NCI-H2107 treated with DMSO at 0.1 percent for 48 hours (cell line): ENCODE data around the gene MTG1.
"Not testable (repeated sequence)": the region's sequence is repeated elsewhere in the genome, so short reads cannot be mapped to it uniquely, and the experiment has no call there.

Experiments used
- DNase-seq: peaks from one replicate; lab custom pipeline; 2025; ENCODE audit not compliant: unreplicated experiment; lab: John Stamatoyannopoulos, UW

MTG1 gene

DNA sequence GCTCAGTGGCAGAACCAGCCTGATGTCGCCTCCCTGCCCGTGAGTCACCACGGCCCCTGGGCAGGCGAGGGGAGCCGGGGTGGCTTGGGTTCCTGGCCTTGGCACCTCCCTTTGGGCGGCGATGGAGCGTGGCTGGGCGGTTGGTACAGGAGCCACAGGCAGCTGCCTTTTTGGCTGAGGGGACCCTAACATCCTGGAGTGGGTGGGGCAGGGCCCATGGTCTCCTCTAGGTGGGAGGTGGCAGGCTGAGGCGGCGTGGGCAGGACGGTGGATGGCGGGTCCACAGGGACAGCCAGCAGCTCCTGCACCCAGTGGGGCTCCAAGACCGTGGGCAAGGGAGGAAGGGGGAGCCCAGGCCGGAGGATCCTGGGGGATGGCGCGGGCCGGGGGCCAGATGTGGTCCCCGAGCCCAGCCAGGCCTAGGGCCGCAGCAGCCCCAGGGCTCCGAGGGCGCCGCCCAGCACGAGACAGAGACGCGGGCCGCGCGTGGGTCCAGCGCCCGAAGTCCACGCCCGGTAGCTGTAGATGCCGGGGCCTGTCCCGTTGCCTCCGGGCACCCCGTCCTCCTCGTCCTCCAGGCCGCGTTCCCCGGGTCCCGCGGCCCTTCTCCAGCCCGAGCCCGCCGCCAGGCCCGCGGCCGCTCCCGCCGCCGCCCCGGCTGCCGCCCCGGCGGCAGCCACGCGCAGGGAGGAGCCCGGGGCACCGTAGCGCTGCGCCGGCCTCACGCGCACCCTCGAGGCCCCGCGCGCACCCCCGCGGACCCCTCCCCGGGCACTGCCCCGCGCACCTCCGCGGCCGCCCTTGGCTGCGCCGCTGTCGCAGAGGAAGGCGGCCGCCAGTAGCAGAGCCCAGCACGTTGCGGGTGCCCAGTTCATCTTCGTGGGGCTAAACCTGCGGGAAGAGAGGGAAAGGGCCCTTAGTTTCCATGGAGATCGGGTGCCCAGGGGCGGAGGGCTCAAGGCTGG, 29.1 kb downstream of the MTG1 start:
- DNase-seq: no peak

DNA sequence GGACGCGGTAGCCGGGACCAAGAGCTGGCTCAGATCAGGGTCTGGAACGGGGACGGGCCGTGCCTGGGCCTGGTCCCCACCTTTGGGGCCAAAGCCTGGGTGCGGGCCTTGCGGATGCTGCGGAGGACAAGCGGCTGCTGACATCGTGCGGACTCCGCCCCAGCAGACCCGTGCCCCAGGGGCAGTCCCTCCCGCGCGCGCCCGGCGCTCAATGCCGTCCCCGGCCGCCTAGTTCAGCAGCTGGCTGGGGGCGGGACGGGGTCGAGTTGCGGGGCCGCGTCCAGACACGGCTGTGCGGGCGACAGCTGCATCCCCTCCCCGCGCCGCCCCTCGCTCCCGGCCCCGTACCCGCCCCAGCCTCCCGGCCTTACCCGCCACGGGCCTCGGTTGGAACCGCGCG, 30.1 kb downstream of the MTG1 start:
- not testable (repeated sequence) for DNase-seq

DNA sequence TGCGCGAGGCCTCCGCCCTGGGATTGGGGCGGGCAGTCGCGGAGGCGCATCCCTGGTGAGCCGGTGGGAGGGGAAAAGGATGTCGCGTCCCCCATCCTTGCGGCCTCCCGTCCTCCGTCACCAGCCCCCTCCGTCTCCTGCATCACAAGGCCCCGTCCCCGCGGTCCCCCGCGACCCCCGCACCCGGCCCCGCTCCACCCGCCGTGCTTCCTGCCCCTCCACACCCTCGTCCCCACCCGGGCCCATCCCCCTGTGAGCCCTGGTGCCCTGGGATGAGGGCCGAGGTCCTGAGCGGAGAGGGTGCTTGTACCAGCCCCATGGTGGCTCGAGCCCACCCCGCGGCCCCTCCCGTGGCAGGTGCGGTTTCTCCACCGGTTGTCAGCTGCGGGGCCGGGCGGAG, 30.6 kb downstream of the MTG1 start, which contains the start of gene SPRN:
Gene SPRN, minus strand, starts transcription at position 25 of the 400 bp plus-strand sequence. CDS start 944 bp downstream, outside the sequence.
- DNase-seq: not testable (repeated sequence)

DNA sequence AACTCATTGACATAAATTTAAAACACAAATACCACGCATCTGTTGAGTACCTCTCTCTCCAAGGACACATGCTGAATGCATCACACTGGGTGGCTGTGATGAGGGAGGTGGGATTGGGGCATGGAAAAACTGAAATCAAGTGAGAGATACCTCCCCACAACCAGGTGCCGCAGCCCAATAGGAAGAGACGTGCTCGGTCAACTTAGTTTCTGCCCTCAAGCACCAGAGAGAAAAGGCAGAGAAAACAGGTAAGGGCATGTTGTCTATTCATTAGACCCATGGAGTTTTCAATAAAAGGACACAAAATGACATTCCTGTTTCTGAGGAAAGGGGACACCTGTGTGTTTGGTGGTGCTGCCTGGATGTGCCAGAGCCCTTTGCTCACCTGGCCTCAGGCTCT, 35.6 kb downstream of the MTG1 start:
- DNase-seq: not testable (repeated sequence)

DNA sequence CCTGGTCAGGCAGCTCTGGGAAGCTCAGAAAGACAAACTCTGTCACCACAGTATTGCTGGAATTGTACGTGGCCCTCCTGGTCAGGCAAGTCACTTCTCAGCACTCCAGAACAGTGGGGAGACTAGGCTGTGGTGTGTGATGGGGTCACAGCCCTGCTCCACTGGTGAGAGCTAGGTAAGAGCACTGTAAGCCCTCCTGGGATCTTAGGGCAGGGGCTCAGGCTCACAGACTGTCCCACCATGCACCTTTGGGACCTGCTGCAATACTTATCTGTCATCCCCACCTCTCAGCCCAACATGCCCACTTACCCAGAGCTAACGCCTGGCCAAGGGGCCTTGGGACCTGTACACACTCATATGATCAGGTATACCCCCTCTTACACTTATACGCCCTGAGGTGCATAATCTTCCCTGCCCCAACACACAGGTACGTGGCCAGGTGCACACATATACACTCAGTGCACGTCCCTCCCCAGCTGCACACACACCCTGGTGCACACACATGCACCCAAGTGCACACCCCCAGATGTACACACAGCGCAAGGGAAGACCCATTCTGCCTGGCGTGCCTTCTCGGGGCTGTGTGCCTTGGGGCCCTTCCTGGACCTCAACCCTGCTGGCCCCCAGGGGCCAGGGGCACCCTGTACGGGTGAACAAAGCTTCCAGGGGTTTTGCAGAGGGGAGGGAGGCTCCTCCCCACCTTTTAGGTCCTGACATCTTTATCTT, 38.1 kb downstream of the MTG1 start:
- DNase-seq: not testable (repeated sequence)

DNA sequence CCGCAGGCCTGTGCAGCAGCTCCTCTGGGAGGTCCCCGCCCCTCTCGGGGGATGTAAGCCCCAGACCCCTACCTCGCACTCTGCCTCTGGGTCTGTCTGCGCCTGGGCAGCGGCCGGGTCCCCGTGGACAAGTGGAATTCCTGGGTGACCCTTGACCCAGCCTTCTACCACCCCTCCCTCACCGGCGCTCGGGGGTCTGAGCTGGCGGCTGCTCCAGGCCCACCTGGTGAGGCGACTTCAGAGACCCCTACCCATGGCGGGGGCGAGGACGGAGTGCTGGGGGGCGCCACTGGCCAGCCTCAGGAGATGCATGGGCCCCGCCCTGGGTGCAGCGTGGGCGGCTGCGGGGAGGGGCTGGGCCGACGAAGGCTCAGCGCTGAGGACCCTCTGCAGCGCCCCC, 38.8 kb downstream of the MTG1 start:
- DNase-seq: not testable (repeated sequence)

DNA sequence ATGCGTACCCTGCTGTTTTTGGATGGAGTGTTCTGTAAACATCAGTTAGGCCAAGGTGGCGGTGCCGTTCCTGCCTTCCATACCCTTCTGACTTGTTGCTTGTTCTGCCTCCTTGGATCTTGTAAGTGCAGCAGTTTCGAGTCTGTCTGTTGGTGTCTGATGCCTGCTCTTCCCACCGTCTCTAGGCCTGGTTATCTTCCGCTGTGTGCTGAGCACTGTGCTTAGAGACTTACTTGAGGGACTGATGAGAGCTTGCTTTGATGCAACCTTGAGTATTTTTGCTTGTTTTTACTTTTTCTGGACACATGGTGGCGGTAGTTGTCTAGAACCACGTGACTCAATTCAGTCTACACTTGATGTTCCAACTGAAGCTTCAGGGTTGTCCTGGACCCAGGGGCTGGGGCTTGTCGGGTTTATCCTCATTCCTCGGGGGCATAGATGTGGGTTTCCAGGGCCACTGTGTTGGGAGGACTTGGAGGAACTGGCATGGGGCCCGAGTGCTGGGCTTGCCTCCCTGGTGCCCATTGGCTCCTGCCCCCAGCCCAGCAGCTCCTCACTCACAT, 44.8 kb downstream of the MTG1 start:
- no peak for DNase-seq

DNA sequence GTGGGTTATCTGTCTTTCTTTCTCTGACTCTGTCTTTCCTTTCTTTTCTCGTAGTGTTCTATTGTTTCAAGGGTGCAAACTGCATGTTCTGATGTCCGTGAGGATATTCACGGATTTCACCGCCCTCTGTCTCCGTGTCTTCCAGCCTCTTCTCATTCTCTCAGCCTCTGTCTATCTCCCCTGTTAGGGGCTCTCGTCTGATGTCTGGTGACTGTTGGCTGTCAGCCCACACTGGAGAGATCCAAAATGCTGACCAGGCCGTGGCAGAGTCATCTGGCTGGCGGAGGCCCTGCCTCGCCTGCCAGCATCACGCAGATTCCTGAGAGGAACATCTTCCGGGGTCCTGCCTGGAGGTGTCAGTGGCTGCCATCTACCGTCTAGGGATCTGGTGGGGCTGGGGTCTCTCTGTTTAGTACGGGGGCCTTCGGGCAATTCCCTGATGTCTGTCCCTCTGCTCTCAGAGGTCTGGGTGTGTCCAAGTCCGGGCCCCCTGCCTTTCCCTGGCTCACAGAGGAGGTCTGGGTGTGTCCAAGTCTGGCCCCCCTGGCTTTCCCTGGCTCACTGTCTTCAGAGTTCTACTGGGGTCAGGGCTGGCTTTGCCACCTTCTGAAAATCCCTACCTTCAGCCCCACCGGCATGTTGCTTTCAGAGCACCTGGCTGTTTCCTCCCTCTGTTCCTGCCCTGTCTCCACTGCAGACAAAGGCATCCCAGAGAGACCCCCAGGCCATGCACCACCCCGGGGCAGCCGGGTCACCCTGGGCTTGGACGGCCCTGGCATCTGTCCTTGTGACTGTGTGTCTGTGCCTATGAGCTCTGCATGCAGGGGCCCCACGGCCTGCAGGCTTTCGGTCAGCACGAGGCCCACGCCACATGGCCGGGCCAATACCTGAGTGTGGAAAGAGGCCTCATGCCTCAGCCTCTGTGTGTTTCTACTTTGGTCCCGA, 45.8 kb downstream of the MTG1 start:
- DNase-seq: no peak

DNA sequence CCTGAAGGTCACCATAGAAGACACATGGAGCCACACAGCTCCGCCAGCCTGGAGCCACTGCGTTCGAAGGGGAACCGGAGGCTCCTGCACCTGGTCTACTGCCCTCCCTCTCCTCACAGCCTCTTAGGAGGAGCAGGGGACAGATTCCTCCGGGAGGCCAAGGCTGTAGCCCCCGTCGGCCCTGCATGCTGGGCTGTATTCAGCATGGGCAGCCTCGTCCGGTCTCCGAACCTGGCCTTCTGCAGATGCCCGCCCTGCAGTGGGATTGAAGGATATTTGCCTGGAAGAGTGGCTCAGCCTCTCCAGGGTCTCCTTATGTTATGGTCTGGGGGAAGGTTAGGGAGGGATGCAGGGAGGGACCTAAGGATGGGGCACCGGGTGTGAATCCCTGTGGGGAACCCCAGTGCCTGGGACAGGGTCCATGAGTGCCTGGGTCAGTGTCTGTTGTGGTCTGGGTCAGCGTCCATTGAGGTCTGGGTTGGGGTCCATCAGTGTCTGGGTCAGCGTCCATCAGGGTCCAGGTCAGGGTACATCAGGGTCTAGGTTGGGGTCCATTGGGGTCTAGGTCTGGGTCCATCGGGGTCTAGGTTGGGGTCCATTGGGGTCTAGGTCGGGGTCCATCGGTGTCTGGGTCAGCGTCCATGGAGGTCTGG, 46.8 kb downstream of the MTG1 start:
- no peak for DNase-seq

DNA sequence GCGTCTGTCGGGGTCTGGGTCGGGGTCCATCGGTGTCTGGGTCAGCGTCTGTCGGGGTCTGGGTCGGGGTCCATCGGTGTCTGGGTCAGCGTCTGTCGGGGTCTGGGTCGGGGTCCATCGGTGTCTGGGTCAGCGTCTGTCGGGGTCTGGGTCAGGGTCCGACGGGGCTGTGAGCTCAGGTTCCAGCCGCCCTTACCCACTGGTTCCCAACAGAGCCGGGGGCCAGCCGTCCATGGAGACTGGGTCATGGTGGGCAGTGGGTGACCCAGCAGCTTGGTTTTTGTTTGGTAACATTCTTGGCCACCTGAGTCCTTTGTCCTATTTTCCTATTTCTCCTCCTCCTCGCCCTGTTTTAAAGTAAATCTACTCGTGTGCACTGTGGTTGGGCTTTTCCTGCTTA, 47.4 kb downstream of the MTG1 start:
- DNase-seq: not testable (repeated sequence)

DNA sequence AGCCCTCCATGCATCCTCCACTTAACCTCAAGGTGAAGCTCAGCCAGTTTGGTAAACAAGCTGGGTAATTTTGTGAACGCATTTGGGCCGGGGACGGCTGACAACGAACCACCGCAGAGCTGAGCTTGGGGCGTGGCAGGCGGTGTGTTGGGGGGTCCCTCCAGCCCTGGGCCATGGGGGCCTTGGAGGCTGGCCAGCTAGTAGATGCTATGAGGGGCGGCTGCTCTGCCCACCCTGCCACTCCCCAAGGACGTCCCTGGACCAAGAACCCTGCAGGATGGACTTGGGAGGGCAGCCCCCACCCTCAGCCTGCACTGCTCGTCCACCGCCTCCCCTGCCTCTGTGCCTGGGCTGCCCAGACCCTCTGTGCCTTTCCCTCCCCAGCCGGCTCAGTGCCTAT, 47.8 kb downstream of the MTG1 start:
- no peak for DNase-seq

DNA sequence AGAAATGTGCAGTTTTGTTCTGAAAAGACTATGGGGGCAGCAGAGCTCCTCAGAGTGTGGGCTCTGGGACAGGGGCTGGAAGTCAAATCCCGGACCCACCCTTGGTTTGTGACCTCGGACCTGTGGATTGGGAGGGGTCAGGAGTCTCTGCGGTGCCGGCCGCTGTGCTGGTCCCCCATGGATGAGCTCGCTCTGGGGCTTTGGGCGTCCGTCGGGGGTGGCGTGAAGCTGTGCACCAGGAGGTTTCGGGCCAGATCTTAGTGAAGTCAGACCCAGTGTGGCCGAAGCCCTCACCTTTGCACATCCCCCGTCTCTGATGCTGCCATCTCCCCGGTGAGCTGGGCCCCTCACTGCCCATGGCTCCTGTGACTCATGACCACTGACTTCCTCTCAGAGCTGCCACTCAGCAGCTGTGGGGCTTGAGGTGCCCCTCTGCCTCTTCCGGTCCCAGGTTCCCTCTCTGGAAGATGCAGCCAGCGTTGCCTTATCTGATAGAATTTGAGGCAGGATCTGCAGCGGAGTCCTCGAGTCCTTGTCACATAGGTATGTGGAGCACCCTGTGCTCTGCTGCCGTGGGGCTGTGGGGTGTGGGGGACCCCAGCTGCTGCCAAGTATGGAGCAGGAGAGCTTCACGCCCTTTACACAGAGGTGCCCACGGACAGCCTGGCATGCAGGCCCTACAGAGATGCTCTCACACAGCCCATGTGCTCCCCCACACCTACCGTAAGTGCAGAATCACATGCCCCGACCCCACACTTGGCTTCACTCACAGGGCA, 48.4 kb downstream of the MTG1 start:
- no peak for DNase-seq

DNA sequence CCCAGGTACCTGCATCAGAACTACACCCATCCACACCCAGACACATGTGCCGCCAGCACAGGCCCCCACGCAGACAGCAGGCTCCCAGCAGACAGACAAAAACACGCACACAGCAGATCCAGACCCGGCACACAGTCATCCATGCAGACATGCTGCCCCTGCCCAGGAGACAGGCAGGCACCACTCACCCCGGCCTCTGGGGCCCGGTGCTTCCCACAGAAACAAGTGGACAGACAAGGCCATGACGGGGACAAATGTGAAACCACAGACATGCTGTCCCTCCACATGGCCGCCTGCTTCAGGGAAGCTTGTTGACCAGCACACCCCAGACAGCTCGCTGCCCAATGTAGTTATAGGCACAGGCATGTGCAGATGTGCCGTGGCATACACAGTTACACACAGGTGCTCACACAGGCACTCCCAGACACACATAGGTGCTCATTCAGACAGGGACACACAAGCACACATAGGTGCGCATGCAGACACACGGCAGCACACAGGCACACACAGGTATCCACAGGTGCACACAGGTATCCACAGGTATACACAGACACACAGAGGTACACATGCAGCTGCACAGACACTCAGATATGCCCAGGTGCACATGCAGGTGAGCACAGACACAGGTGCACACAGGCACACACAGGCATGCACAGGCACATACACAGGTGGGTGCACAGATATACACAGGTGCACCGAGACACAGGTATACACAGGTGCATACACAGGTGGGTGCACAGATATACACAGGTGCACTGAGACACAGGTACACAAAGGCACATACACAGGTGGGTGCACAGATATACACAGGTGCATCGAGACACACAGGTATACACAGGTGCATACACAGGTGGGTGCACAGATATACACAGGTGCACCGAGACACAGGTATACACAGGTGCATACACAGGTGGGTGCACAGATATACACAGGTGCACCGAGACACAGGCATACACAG, 49.3 kb downstream of the MTG1 start:
- no peak for DNase-seq

DNA sequence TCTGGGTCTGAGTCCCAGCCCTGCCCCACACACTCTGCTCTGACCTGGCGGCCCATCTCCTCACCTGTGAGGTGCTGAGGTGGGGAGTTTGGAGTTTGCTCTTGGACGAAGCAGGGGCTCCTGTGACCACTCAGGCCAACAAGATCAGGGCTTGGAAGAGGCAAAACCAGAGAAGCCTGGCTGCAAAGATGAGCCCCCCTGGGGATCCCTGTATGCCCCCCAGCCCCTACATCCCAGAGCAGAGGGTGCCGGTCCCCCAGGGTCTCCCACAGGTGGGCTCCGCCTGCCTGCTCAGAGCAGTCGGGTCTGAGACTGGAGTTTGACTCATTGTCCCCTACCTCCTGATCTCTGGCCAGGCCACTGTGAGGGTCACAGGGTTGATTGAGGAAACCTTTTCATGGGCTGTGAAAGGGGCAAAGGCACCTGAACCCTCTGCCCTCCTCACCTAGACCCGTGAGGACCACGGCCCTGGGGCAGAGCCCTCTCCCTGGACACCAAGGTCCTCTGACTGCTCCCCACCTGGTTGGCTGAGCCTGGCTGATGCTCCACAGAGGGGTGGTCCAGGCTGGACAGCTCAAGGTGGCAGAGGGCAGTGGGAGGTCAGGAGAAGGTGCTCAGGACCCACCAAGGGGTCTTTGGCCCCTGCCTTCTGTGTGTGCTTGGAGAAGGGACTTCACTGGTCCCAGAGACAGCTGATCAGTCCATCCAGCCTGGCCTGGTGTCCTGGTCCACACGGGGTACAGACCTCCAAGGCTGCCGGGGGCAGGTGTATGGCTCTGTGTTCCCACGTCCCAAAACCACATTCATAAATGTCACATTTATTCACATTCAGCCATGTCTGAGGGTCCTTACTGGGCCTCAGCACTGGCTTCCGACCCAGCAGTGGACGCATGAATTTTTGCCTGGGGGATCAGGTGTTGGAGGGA, 50.6 kb downstream of the MTG1 start:
- DNase-seq: no peak

DNA sequence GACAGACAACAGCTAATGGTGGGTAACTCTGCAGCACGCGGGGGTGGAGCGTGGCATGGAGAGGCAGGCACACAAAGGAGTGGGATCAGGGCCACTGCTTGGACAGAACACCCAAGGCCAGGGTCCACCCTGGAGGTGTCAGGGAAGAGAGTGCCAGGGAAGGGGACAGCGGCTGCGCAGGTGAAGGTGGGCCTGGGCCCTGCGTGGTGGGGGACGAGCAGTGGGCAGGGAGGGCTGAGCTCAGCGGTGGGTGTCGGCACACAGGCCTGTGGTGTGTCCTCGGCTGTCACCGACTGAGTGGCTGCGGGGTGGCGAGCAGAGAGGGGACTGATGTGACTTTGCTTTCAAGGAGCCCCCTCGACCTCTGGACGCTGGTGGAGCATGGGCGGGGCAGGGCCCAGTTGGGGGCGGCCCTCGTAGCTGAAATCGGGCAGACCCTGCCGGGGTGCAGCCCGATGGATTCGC, 51.3 kb downstream of the MTG1 start:
- DNase-seq: no peak

DNA sequence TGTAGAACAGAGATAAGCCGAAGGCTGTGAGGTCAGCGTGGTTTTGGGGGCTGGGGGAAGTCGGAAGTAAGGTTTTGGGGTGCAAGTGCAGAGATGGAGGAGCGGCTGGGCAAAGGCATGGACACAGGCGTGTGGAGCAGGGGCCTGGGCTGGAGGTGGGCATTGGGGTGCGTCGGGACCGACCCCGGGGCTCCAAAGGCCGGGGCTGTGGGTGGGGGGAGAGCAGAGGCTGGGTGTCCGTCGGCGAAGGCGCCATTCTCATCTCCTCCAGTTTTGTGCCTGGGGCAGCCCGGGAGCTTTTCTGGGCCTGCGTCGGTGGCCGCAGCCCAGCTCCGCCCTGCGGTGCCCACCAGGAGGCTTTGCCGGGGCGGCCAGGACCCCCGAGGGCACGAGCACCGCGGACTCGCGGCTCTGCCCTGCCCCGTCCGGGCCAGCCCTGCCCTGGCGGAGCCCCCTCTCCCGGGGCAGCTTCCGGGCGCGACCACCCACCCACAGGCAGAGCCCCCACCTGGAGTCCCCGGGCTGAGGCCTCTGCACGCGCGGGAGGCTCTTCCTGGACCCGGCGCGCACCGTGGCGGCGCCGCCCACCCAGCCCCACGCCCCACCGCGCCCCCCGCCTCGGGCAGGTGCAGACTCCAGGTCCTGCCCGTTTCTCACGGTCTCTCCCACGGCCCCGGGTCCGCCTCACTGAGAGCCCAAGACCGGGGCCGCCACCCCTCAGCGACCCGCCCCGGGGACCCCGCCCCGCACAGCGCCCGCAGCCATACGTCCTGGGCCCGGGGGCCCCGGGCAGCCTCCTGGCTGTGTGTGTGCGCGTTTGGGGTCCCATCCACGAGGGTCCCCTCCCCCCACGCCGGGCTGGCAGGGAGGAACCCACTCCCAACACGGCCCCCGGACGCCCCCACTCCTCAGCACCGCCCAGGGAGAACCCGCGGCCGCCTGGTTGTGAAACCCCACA, 52.1 kb downstream of the MTG1 start:
- DNase-seq: no peak
